ENCODE data around the gene ZC3H13.

The ZC3H13 gene

GRCh38 chr13:45940061-45940460, 112.5 kb downstream of the ZC3H13 start:
- no peak for DNase-seq (ENCODE audit: low read depth)

DNA sequence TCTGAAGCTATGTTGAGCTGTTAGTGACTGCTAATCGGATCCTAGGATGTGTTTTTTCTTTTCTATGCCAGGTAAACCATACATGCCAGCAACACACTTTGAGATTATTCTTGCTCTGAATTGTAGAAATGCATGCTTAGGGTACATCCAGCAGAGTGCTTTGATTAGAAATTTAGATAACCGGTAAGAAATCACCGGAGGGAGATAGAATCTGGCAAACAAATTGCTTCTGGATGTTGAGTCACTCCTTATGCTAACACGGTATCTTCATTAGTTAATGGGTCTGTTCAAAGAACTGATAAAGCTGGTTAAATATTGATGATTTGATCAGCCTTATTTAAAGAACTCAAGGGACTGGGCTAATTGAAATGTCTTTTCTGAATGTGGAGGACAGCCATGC, 115.9 kb downstream of the ZC3H13 start:
- DNase-seq (ENCODE audit: low read depth) = no peak

- no peak for DNase-seq (ENCODE audit: low read depth)
These were observed 118.3 kb downstream of the ZC3H13 start for GRCh38 chr13:45934283-45934682.

DNA sequence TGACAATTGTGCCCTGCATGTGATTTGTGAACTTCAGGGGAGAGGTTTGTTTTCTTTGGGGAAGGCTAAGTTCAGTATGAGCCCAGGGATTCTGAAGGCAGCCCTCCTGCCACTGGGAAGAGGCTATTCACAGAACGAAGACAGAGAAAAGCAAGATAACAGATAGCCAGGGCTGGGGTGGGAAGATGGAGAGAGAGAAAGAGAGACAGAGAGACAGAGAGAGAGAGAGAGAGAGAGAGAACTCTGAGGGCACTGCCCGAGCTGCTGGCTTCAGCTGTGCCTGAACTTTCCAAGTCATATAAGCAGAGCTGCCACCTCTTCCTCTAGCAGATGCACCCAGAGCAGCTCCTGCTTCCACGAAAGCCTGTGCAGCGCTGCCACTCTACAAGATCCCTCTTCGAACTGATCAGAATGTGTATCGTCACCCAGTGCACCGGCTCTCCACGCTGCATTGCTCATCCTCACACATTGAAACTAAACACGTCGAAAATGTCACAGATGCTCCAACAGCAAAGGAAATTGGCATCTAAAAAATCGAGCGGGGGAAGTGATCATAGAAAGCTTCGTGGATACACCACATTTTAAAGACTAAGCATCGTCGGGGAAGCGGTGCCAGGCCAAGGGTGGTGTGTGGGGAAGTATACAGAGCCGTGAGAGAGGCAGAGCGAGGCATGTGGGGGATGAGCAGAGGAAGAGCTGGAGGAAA, 119.2 kb downstream of the ZC3H13 start:
- DNase-seq (ENCODE audit: low read depth) = no peak

- DNase-seq (ENCODE audit: low read depth) = no peak
These were observed 119.9 kb downstream of the ZC3H13 start for GRCh38 chr13:45932676-45933075.

- DNase-seq (ENCODE audit: low read depth) = no peak
These were observed 120.4 kb downstream of the ZC3H13 start for GRCh38 chr13:45932172-45932571.

DNA sequence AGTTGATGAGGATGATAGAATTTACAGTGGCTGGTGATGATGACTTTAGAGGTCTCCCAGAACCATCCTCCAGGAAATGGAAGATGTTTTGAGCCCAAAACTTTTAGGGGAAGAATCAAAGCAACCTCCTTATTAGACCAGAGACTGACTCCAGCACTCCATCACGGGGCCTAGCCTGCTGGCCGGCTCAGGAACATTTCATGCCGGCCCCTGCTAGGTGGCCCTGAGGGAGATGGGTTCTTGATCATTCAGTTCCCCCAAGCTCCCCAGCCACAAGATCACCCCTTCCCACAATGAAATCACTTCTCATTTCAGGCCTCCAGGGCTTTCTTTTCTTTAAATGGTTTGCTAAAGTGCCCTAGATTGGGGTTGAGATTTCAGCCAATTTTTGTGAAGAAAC, 121.3 kb downstream of the ZC3H13 start:
- no peak for DNase-seq (ENCODE audit: low read depth)

DNA sequence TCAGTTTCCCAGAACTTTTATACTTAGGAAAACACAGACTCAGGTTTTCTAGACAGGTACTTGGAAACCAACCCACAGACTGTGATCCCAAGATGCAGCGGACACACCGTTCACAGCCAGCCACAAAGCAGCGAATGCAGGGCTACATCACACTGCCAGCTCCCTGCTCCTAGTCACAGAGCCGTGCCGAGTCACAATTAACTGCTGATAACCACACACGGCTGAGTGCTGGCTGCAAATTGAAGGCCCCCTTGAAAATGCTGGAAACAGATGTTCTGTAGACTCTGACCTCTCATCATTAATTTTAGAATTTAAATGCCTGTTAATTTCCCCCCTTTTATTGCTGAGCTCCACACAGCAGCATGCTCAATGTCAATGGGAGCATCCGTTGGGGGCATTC, 122.4 kb downstream of the ZC3H13 start:
- no peak for DNase-seq (ENCODE audit: low read depth)

DNA sequence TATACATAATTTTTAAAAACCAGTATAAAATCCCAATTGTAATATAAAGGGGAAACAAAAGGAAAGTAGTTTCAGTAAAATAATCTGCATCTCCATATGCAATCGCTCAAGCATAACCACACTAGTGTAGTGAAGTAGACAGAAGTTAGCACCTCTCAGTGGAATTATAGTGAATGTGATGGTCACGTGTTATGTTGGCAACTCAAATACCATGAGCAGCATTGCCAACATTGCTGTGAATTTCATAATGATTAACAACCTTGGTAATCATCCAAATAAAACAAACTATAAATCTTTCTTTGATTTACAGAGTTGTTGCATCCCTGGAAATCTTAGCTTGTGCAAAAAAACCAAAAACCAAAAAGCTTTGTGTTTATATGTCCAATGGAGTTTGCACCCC, 123.7 kb downstream of the ZC3H13 start:
- DNase-seq (ENCODE audit: low read depth) = no peak

GRCh38 chr13:45928176-45928575, 124.4 kb downstream of the ZC3H13 start:
- DNase-seq (ENCODE audit: low read depth) = no peak

GRCh38 chr13:45926741-45927140, 125.8 kb downstream of the ZC3H13 start:
- DNase-seq (ENCODE audit: low read depth) = no peak

- no peak for DNase-seq (ENCODE audit: low read depth)
These were observed 127.4 kb downstream of the ZC3H13 start for GRCh38 chr13:45925151-45925550.

DNA sequence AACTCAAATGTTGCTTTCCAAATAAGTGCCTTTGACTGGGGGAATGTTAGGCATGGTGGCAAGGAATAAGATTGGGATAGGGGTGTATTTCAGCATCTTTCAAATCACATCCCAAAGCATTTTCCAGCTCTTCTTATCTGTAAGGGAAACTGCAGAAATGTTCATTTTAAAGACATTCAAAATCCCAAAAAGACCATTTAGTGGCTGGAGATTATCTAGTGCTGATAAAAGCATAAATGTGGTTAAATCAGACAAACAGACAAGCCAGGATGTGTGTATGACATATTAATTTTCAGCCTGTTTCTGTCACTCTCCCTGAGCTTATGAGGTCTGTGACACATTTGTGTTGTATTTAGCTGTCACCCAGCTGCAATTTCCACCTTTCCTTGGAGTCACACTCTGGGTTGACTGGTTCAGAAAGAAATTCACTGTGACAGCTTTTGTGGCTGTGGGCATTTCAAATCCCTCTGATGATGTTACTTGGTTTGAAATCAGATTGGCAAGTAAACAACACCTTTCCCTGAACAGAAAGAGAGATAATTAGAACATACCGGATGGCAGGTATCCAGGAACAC, 131.3 kb downstream of the ZC3H13 start:
- no peak for DNase-seq (ENCODE audit: low read depth)

- DNase-seq (ENCODE audit: low read depth) = no peak
These were observed 133.9 kb downstream of the ZC3H13 start for GRCh38 chr13:45918597-45918996.

DNA sequence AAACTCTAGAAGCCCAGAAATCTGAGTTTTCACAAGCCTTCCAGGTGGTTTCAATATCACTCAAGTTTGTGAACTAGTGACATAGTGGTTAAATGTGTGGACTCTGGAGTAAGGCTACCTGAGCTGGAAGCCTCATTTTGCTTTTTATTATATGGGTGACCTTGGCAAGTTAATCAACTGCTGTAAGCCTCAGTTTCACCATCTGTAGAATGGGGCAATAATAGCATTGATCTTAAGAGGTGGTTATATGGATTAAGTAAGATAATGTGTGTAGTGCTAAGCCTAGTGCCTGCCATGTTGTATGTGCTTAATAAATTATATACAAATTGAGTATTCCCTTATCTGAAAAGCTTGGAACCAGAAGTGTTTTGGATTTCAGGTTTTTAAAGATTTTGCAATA, 135.5 kb downstream of the ZC3H13 start:
- no peak for DNase-seq (ENCODE audit: low read depth)

GRCh38 chr13:45915686-45916439, 136.7 kb downstream of the ZC3H13 start:
- DNase-seq (ENCODE audit: low read depth) = no peak

- no peak for DNase-seq (ENCODE audit: low read depth)
These were observed 142.9 kb downstream of the ZC3H13 start for GRCh38 chr13:45909673-45910072.

DNA sequence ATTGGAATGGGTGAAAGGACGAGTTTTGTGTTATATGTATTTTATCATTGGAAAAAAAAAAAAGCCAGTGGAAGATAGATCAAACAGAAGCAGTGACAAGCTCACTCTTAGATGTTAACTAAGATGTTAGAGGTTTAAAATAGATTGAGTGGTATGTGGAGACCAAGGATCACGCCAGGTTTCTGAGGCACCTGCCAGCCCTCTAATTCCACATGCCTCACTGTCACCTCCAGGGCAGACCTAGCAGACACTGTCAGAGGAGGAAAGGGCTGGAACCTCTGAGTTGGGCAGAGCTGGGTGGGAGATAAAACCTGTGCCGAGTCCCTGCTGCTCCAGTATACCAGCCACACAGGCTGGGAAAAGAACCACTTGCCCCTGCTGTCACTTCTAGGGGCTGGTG, 143.5 kb downstream of the ZC3H13 start:
- DNase-seq (ENCODE audit: low read depth) = no peak

- no peak for DNase-seq (ENCODE audit: low read depth)
These were observed 145.0 kb downstream of the ZC3H13 start for GRCh38 chr13:45907503-45907902.
